GM18867 (cell line): ENCODE measurements around the gene RACGAP1.

ENCODE experiments used
- ATAC-seq: cut with Tn5 transposase; IDR thresholded peaks from one replicate; pipeline ENCODE4 v1.9.1; 2021; ENCODE audit warnings: mild to moderate bottlenecking, moderate library complexity; ENCODE audit not compliant: unreplicated experiment

The RACGAP1 gene

GRCh38 chr12:49972129-49972528, 53.2 kb downstream of the RACGAP1 start:
- no peak for ATAC-seq

GRCh38 chr12:49971141-49971540, 54.2 kb downstream of the RACGAP1 start:
- no peak for ATAC-seq

GRCh38 chr12:49970658-49971057, 54.6 kb downstream of the RACGAP1 start:
- no peak for ATAC-seq

GRCh38 chr12:49969651-49970429, 55.5 kb downstream of the RACGAP1 start:
- ATAC-seq: no peak

- ATAC-seq: no peak
Observed at GRCh38 chr12:49969027-49969426, 56.3 kb downstream of the RACGAP1 start.

- no peak for ATAC-seq
Observed at GRCh38 chr12:49968471-49968870, 56.8 kb downstream of the RACGAP1 start.

- no peak for ATAC-seq
Observed at GRCh38 chr12:49967777-49968250, 57.5 kb downstream of the RACGAP1 start.

GRCh38 chr12:49967042-49967776, 58.1 kb downstream of the RACGAP1 start:
- peak; percentile 61 for ATAC-seq

GRCh38 chr12:49966511-49967041, 58.7 kb downstream of the RACGAP1 start:
- ATAC-seq: no peak

- ATAC-seq: no peak
Observed at GRCh38 chr12:49965836-49966235, 59.5 kb downstream of the RACGAP1 start.

GRCh38 chr12:49964849-49965624, 60.3 kb downstream of the RACGAP1 start:
- no peak for ATAC-seq

GRCh38 chr12:49963976-49964815, 61.1 kb downstream of the RACGAP1 start:
- ATAC-seq: no peak

- ATAC-seq: no peak
Observed at GRCh38 chr12:49962861-49963765, 62.2 kb downstream of the RACGAP1 start.

GRCh38 chr12:49961993-49962764, 63.1 kb downstream of the RACGAP1 start:
- ATAC-seq: no peak

- no peak for ATAC-seq
Observed at GRCh38 chr12:49961111-49961922, 64.0 kb downstream of the RACGAP1 start, which contains the start of gene AQP5. Gene AQP5, plus strand, starts transcription at chr12:49961872. Its CDS starts 146 bp downstream, at chr12:49962018.

GRCh38 chr12:49960474-49961110, 64.7 kb downstream of the RACGAP1 start:
- no peak for ATAC-seq
